Epithelial cell of proximal tubule (primary cell): ENCODE results near the gene OMP. TPM values are rescaled to one million over a fixed set of nuclear protein-coding genes. Genes with fewer than 3 reads are reported as not detected.

Experiments used
- DNase-seq: peaks from one replicate; pipeline ENCODE4 v3.0.0-alpha.2; 2011; ENCODE audit warnings: low read depth
- H3K4me3 ChIP-seq: 2 replicates; pipeline ENCODE4 v1.5.1; 2011; ENCODE audit warnings: low read depth, mild to moderate bottlenecking, low read length
- CTCF ChIP-seq: conservative IDR thresholded peaks from 2 replicates; pipeline ENCODE4 v1.5.1; 2012; ENCODE audit warnings: low read depth, mild to moderate bottlenecking, low read length
- total RNA-seq: library from RNA; depleted of rRNA; stranded (reverse); fragments of >200 nt; gene quantifications from 2 replicates; pipeline ENCODE4 v1.2.3, GENCODE V29; 2015

Gene OMP, protein sequence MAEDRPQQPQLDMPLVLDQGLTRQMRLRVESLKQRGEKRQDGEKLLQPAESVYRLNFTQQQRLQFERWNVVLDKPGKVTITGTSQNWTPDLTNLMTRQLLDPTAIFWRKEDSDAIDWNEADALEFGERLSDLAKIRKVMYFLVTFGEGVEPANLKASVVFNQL
- total RNA-seq = not detected in 2 replicates

DNA sequence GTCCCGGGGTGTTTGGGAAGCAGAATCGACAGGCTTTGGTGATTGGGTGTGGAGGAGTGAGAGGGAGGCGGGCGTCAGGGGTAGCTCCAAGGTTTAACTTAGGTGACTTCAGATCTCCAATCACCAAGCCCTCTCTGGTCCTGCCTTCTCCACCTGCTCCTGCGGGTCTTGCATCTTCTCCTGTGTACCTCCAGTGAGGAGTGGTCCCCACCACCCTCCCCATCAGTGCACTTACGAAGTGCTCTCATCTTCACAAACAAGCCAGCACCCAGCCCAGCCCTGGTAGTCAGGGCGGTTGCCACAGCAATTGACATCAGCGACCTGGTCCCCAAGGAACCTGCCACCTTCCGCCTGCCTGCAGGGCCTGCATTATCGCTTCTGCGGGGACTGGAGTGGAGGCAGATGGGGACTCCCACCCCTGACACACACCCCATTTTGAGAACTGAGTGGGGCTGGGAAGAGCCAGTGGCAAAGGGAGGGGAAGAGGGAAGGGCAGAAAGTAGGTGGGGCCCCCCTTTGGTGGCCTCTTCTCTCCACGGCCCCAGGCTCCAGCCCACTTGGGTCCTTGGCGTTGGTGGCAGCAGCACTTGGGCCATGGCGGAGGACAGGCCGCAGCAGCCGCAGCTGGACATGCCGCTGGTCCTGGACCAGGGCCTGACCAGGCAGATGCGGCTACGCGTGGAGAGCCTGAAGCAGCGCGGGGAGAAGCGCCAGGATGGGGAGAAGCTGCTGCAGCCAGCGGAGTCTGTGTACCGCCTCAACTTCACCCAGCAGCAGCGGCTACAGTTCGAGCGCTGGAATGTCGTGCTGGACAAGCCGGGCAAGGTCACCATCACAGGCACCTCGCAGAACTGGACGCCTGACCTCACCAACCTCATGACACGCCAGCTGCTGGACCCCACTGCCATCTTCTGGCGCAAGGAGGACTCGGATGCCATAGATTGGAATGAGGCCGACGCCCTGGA is at the start of gene OMP:
Gene OMP, plus strand, starts transcription at position 595 of the 965 bp plus-strand sequence. Its CDS starts 0 bp downstream, at position 595.
- TF ChIP-seq CTCF = no peak
- H3K4me3 ChIP-seq = no peak within 1 kb of the TSS
- DNase-seq = no peak

DNA sequence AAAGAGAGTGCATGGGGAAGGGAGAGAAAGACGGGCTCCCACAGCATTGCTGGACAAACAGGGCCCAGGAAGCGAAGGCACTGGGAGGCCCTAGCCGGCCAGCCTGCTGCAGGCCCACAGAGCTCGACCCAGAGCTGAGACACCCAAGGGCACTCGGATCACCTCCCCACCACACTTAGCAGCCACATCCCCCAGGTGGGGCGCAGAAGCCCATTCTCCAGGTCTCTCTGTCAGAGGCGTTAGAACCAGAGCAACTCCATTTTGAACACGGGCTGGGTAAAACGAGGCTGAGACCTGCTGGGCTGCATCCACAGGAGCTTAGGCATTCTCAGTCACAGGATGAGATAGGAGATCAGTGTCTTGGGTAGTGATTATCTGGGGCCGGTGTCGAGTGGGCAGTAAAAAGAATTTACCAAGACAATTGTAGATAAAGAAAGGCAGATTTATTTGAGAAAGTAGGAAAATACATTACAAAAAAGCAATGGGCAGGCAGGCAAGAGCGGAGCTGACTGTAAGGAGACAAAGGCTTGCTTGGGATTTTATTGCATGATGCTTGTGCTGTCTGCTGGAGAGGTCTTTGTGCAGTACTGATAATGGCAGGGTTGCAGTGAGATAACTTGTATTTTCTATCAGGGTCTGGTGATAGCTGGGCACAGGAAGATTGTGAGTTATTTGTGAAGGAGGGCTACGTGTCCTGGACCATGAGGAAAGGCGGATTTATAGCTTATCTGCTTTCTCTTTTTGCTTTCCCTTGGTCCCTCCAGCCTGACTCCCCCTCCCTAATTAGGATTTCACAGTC is 49.2 kb upstream of the OMP start:
- no peak for TF ChIP-seq CTCF
- DNase-seq = no peak
- H3K4me3 ChIP-seq = no peak overlapping the region

DNA sequence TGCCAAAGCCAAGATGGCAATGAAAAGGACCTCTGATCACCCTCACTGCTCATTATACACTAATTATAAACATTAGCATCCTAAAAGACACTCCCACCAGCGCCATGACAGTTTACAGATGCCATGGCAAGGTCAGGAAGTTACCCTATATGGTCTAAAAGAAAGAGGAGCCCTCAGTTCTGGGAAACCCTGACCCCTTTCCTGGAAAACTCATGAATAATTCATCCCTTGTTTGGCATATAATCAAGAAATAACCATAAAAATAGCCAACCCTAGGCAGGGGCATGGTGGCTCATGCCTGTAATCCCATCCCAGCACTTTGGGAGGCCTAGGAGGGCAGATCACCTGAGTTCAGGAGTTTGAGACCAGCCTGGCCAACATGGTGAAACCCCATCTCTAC is 48.6 kb upstream of the OMP start:
- H3K4me3 ChIP-seq = no peak overlapping the region
- no peak for TF ChIP-seq CTCF
- no peak for DNase-seq

GRCh38 chr11:77055101-77055561 is 47.5 kb upstream of the OMP start:
- no peak for TF ChIP-seq CTCF
- DNase-seq = no peak
- no peak overlapping the region for H3K4me3 ChIP-seq

- no peak for TF ChIP-seq CTCF
- H3K4me3 ChIP-seq = no peak overlapping the region
- DNase-seq = no peak
Measured at GRCh38 chr11:77055913-77056312, 46.7 kb upstream of the OMP start.

- no peak for DNase-seq
- no peak for TF ChIP-seq CTCF
- H3K4me3 ChIP-seq = no peak overlapping the region
Measured at GRCh38 chr11:77056814-77057402, 45.7 kb upstream of the OMP start.
